Chondrocyte (in vitro differentiated cells): Measurements from ENCODE around the gene SVOPL. TPM values are rescaled to one million over a fixed set of nuclear protein-coding genes. Genes with fewer than 3 reads are reported as not detected.
"Not testable (repeated sequence)": the region's sequence is repeated elsewhere in the genome, so short reads cannot be mapped to it uniquely, and the experiment has no call there.

Experiments used
- DNase-seq: peaks from one replicate; pipeline ENCODE4 v3.0.0; 2021; ENCODE audit warnings: mixed read lengths, low spot score
- H3K27ac Mint-ChIP-seq: one replicate; pipeline ENCODE4 v1.8.0; 2021; ENCODE audit warnings: mild to moderate bottlenecking, moderate library complexity, mixed read lengths; ENCODE audit not compliant: unreplicated experiment
- H3K27me3 Mint-ChIP-seq: 2 replicates; pipeline ENCODE4 v1.8.0; 2021; ENCODE audit warnings: low read depth, mixed read lengths
- H3K36me3 Mint-ChIP-seq: 2 replicates; pipeline ENCODE4 v1.8.0; 2021; ENCODE audit warnings: low read depth, mixed read lengths
- H3K4me1 Mint-ChIP-seq: 2 replicates; pipeline ENCODE4 v1.8.0; 2021; ENCODE audit warnings: low read depth, mild to moderate bottlenecking, mixed read lengths
- H3K4me3 Mint-ChIP-seq: one replicate; pipeline ENCODE4 v1.8.0; 2021; ENCODE audit warnings: mild to moderate bottlenecking, moderate library complexity, mixed read lengths; ENCODE audit not compliant: unreplicated experiment
- H3K9me3 Mint-ChIP-seq: 2 replicates; pipeline ENCODE4 v1.8.0; 2021; ENCODE audit warnings: low read depth, mixed read lengths
- total RNA-seq: library from RNA; stranded (reverse); gene quantifications from 3 replicates; pipeline ENCODE4 v1.2.1, GENCODE V29; 2021
- TF ChIP-seq, protein P1 (sequence below): fragments of 200-600 bp; sonication (generic); IDR thresholded peaks from 2 replicates; pipeline ENCODE4 v1.5.0; 2021; ENCODE audit warnings: antibody characterized with exemption, mild to moderate bottlenecking, moderate library complexity

Gene SVOPL
- total RNA-seq, 1 donor from 2014 or later = not detected

DNA sequence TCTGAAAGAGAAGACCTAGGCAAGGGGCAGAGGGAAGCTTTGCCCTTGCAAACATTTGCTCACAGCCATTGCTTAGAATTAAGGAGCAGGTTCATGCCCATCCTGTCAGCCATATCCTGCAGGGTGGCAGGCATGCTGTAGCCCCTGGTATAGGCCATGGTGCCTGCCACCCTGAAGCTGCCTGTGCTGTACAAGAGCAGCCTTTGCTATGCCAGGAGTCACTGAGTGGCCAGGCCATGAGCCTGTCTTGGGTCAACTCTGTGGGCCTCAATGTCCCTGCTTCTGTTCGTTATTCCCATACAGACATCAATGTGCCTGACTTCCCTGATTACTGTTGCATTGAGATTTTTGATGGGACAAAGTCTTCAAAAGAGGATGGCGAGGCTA, 368 bp upstream of the SVOPL start:
- Mint-ChIP-seq H3K4me3 (no peak overlapping the region), H3K9me3 (no peaks in the 10 kb centered on the region), H3K27me3 (peaks cover 15% of the 10 kb centered on the region), H3K27ac (no peak overlapping the region), H3K4me1 (no peaks in the 10 kb centered on the region), H3K36me3 (no peaks in the 10 kb centered on the region)
- DNase-seq = peak; percentile 22
- TF ChIP-seq, protein P1, sequence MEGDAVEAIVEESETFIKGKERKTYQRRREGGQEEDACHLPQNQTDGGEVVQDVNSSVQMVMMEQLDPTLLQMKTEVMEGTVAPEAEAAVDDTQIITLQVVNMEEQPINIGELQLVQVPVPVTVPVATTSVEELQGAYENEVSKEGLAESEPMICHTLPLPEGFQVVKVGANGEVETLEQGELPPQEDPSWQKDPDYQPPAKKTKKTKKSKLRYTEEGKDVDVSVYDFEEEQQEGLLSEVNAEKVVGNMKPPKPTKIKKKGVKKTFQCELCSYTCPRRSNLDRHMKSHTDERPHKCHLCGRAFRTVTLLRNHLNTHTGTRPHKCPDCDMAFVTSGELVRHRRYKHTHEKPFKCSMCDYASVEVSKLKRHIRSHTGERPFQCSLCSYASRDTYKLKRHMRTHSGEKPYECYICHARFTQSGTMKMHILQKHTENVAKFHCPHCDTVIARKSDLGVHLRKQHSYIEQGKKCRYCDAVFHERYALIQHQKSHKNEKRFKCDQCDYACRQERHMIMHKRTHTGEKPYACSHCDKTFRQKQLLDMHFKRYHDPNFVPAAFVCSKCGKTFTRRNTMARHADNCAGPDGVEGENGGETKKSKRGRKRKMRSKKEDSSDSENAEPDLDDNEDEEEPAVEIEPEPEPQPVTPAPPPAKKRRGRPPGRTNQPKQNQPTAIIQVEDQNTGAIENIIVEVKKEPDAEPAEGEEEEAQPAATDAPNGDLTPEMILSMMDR = no peak

GRCh38 chr7:138699661-138700060, 1.5 kb downstream of the SVOPL start:
- no peak for DNase-seq
- Mint-ChIP-seq H3K9me3 (no peaks in the 10 kb centered on the region), H3K36me3 (no peaks in the 10 kb centered on the region), H3K27ac (no peak overlapping the region), H3K27me3 (peaks cover 15% of the 10 kb centered on the region), H3K4me3 (no peak overlapping the region), H3K4me1 (no peaks in the 10 kb centered on the region)
- TF ChIP-seq, protein P1 = no peak

DNA sequence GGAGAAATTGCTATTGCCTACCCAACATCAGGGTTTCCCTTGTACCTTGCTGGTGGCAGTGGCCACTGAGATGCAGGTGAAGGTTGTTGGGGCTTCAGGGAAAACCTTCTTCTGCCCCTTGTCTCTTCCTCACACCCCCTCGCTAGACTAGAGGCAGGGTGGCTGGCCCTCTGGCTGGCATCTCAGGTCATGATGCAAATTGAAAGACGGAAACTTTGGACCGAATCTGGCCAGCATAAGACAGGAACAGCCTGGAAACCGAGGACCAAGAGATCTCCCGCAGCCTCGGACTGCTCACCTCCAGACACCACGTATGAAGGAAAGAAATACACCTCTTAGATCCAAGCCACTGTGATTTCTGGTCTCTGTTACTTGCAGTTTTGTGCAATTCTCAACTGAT, 2.9 kb downstream of the SVOPL start:
- no peaks in the 10 kb centered on the region for H3K36me3 Mint-ChIP-seq
- H3K27me3 Mint-ChIP-seq = peaks cover 15% of the 10 kb centered on the region
- TF ChIP-seq, protein P1 = no peak
- no peaks in the 10 kb centered on the region for H3K4me1 Mint-ChIP-seq
- no peaks in the 10 kb centered on the region for H3K9me3 Mint-ChIP-seq
- no peak overlapping the region for H3K4me3 Mint-ChIP-seq
- H3K27ac Mint-ChIP-seq = no peak overlapping the region
- peak; percentile 12 for DNase-seq

DNA sequence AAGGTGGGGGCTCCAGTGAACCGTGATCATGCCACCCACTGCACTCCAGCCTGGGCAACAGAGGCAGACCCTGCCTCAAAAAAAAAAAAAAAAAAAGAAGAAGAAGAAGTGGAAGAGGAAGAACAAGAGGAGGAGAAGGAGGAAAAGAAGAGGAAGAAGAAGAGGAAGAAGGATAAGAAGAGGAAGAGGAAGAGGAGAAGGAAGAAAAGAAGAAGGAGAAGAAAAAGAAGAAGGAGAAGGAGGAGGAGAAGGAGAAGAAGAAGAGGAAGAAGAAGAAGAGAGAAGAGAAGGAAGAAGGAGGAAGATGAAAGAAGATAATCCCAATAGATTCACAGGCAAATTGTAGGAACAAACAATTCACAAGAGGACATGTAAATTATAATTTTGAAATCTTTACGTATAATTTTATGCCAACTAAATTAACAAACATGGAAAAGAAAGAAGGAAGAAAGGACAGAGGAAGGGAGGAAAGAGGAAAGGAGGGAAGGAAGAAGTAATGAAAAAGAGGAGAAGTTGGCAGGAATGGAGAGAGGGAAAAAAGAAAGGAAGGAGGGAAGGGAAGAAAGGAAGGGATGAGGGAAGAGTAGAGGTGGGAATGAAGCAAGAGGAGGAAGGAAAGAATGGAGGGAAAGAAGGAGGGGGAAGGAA, 3.5 kb downstream of the SVOPL start:
- H3K9me3 Mint-ChIP-seq = no peaks in the 10 kb centered on the region
- no peaks in the 10 kb centered on the region for H3K36me3 Mint-ChIP-seq
- H3K27me3 Mint-ChIP-seq = peaks cover 16% of the 10 kb centered on the region
- DNase-seq = no peak
- TF ChIP-seq, protein P1 = no peak
- no peak overlapping the region for H3K4me3 Mint-ChIP-seq
- no peak overlapping the region for H3K27ac Mint-ChIP-seq
- H3K4me1 Mint-ChIP-seq = no peaks in the 10 kb centered on the region

DNA sequence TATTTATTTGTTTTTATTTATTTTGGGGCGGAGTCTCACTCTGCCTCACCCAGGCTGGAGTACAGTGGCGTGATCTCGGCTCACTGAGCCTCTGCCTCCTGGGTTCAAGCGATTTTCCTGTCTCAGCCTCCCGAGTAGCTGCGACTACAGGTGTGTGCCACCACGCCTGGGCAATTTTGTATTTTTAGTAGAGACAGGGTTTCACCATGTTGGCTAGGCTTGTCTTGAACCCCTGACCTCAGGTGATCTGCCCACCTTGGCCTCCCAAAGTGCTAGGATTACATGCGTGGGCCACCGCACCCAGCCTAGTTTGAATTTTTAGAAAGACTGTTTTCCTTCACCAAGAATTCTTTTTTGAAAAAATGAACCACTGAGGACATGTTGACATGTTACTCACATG, 5.4 kb downstream of the SVOPL start:
- H3K4me3 Mint-ChIP-seq, H3K9me3 Mint-ChIP-seq, H3K27ac Mint-ChIP-seq: not testable (repeated sequence)

DNA sequence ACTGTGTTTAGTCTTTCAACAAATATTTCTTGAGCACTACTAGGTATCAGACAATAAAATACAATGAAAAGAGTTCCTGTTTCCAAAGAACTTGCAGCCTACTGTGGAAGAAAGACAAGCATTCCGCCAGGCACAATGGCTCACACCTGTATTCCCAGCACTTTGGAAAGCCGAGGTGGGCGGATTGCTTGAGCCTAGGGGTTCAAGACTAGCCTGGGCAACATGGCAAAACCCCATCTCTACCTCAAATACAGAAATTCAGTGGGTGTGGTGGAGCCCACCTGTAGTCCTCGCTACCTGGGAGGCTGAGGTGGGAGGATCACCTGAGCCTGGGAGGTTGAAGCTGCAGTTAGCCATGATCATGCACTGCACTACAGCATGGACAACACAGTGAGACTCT, 6.1 kb downstream of the SVOPL start:
- no peak overlapping the region for H3K27ac Mint-ChIP-seq
- no peaks in the 10 kb centered on the region for H3K36me3 Mint-ChIP-seq
- no peaks in the 10 kb centered on the region for H3K4me1 Mint-ChIP-seq
- H3K9me3 Mint-ChIP-seq = no peaks in the 10 kb centered on the region
- TF ChIP-seq, protein P1 = no peak
- H3K4me3 Mint-ChIP-seq = no peak overlapping the region
- DNase-seq = no peak
- H3K27me3 Mint-ChIP-seq = peaks cover 23% of the 10 kb centered on the region

More for the DNA sequence above, 5.4 kb downstream of the SVOPL start:
- H3K27me3 Mint-ChIP-seq = peaks cover 17% of the 10 kb centered on the region
- not testable (repeated sequence) for DNase-seq, H3K4me1 Mint-ChIP-seq, H3K36me3 Mint-ChIP-seq
